ENCODE results near the gene B3GAT2. TPM values are rescaled to one million over a fixed set of nuclear protein-coding genes. Genes with fewer than 3 reads are reported as not detected.

B3GAT2 gene
- total RNA-seq, 3 donors from 2014 or later (not counting 1 experiment from before 2014, with no cell fraction given), result not detected

DNA sequence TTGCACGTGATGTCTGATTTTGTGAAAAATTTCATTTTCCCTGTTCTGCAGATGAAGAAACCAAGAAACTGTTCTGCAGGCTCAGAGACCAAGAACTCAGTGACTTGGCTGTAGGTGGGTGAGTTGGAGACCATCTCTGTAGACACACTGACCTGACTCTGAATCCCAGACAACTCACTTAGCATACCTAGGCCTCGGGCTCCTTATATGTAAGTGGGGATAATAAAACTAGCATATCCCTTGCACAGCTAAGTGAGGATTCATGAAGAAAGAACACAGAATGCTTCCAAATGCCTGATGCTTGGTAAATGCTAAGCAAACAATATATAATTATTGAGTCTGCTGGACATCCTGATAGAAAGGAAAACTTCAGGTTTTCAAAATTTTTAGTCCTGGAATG, 70.8 kb downstream of the B3GAT2 start:
- H3K36me3 ChIP-seq (ENCODE audit: control insufficient read depth, insufficient read depth, low read length), result no peaks in the 10 kb centered on the region
- Mint-ChIP-seq H3K4me1 (no peaks in the 10 kb centered on the region), H3K27ac (no peak overlapping the region), H3K4me3 (no peak overlapping the region), H3K36me3 (no peaks in the 10 kb centered on the region), H3K27me3 (ENCODE audit: low read depth in 2 of 2) (peaks cover 13 to 28% of the 10 kb centered on the region in 2 donors), H3K9me3 (no peaks in the 10 kb centered on the region)
- H3K4me3 ChIP-seq (ENCODE audit: low read length), result no peak overlapping the region
- intact Hi-C loops (cut with micrococcal nuclease), result no loop called here
- no peak overlapping the region for H3K27ac ChIP-seq (ENCODE audit: low read length)
- no peaks in the 10 kb centered on the region for H3K9me3 ChIP-seq (ENCODE audit: control insufficient read depth, insufficient read depth, low read length)
- TF ChIP-seq, protein P1, sequence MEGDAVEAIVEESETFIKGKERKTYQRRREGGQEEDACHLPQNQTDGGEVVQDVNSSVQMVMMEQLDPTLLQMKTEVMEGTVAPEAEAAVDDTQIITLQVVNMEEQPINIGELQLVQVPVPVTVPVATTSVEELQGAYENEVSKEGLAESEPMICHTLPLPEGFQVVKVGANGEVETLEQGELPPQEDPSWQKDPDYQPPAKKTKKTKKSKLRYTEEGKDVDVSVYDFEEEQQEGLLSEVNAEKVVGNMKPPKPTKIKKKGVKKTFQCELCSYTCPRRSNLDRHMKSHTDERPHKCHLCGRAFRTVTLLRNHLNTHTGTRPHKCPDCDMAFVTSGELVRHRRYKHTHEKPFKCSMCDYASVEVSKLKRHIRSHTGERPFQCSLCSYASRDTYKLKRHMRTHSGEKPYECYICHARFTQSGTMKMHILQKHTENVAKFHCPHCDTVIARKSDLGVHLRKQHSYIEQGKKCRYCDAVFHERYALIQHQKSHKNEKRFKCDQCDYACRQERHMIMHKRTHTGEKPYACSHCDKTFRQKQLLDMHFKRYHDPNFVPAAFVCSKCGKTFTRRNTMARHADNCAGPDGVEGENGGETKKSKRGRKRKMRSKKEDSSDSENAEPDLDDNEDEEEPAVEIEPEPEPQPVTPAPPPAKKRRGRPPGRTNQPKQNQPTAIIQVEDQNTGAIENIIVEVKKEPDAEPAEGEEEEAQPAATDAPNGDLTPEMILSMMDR (IDR thresholded peaks at IDR 0.05), result no peak
- no peaks in the 10 kb centered on the region for H3K27me3 ChIP-seq (ENCODE audit: control insufficient read depth, insufficient read depth, low read length)
- 85% methylated on average over 1 of the region's 2 CpGs for WGBS (ENCODE audit: insufficient coverage)
- ATAC-seq (no peak), DNase-seq (no peak)
- no peaks in the 10 kb centered on the region for H3K4me1 ChIP-seq (ENCODE audit: control insufficient read depth, insufficient read depth, low read length)

DNA sequence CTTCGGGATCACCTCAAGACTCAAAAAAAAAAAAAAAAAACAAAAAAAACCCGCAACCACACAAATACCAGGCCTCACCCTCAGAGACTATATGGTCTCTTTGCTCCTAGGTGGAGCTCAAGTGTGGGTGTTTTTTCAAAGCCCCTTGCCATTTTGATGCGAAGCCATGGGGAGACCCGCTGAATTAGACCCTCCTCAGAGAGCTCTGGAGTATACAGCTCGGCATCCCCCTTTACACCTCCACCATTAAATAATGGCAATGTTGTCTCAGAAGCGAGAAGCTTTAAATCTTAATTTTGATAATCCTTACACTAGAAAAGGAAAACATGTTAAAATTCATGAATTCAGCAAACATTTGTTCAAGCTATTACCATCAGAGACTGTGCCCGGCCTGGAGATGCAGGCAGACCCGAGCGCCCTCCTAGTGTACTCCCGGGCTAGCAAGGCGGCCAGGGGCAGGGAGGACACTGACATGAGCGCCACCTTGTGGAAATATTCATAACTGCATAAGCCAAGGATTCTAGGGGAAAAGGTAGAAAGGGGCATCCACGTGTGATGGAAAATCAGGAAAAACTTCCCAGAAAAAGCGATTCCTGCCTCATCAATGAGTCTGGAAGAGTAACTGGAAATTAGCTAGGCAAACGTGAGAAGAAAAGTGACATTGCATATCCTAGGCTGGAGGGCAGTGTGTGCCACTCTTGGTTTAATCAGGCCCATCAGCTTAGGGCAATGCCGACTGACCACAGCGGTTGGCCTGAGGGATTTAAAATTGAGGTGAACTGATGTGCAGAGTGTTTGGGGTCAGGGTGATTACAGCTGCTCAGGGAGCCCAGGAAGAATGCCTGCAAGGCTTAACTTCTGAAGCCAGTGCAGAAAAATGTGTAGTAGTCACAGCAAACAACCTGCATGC, 72.5 kb downstream of the B3GAT2 start:
- Histone ChIP-seq H3K9me3 (ENCODE audit: control insufficient read depth, insufficient read depth, low read length) (no peaks in the 10 kb centered on the region), H3K36me3 (ENCODE audit: control insufficient read depth, insufficient read depth, low read length) (no peaks in the 10 kb centered on the region), H3K27ac (ENCODE audit: low read length) (no peak overlapping the region), H3K27me3 (ENCODE audit: control insufficient read depth, insufficient read depth, low read length) (no peaks in the 10 kb centered on the region), H3K4me1 (ENCODE audit: control insufficient read depth, insufficient read depth, low read length) (no peaks in the 10 kb centered on the region), H3K4me3 (ENCODE audit: low read length) (no peak overlapping the region)
- DNase-seq, result peak; percentile 32 to 76
- peaks cover 16 to 32% of the 10 kb centered on the region in 2 donors for H3K27me3 Mint-ChIP-seq (ENCODE audit: low read depth in 2 of 2)
- no peaks in the 10 kb centered on the region for H3K9me3 Mint-ChIP-seq
- H3K27ac Mint-ChIP-seq, result no peak overlapping the region
- TF ChIP-seq, protein P1 (IDR thresholded peaks at IDR 0.05), result peak; percentile 86
- no peaks in the 10 kb centered on the region for H3K4me1 Mint-ChIP-seq
- H3K36me3 Mint-ChIP-seq, result no peaks in the 10 kb centered on the region
- 41% methylated on average over 16 of the region's 17 CpGs for WGBS (ENCODE audit: insufficient coverage)
- peak; percentile 75 to 92 (median 87) for ATAC-seq
- no peak overlapping the region for H3K4me3 Mint-ChIP-seq
- intact Hi-C loops (cut with micrococcal nuclease), result loop anchor here (1.0 to 2.0 kb wide), 2 partner anchors 178 to 364 kb away; no protein-coding TSS in a partner anchor

DNA sequence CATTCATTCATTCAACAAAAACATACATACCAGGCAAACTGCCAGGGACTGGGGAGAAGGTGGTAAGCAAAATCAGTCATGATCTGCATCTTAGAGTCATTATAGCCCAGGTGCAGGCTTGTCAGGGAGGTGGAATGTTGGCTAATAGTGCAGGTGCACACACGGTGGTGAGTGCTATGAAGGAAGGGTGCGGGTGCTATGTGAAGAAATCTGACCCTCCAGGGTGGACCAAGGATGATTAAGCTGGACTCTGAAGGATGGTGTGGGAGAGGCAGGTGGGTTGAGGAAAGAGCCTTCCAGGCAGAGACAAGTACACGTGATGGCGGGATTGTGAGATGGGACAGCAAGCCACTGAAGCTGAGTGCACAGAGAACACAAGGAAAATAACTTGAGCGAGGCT, 77.4 kb downstream of the B3GAT2 start:
- DNase-seq, result no peak
- no peak overlapping the region for H3K4me3 Mint-ChIP-seq
- WGBS (ENCODE audit: insufficient coverage), result 89% methylated on average over 5 of the region's 5 CpGs
- no peak overlapping the region for H3K27ac Mint-ChIP-seq
- intact Hi-C loops (cut with micrococcal nuclease), result no loop called here
- no peak for ATAC-seq
- Histone ChIP-seq H3K27ac (ENCODE audit: low read length) (no peak overlapping the region), H3K36me3 (ENCODE audit: control insufficient read depth, insufficient read depth, low read length) (no peaks in the 10 kb centered on the region), H3K27me3 (ENCODE audit: control insufficient read depth, insufficient read depth, low read length) (no peaks in the 10 kb centered on the region), H3K4me1 (ENCODE audit: control insufficient read depth, insufficient read depth, low read length) (no peaks in the 10 kb centered on the region), H3K9me3 (ENCODE audit: control insufficient read depth, insufficient read depth, low read length) (no peaks in the 10 kb centered on the region), H3K4me3 (ENCODE audit: low read length) (no peak overlapping the region)
- H3K27me3 Mint-ChIP-seq (ENCODE audit: low read depth in 2 of 2), result peaks cover 23 to 32% of the 10 kb centered on the region in 2 donors
- TF ChIP-seq, protein P1 (IDR thresholded peaks at IDR 0.05), result no peak
- H3K4me1 Mint-ChIP-seq, result no peaks in the 10 kb centered on the region
- no peaks in the 10 kb centered on the region for H3K36me3 Mint-ChIP-seq
- H3K9me3 Mint-ChIP-seq, result no peaks in the 10 kb centered on the region
